Measurements from ENCODE around the gene RRAD. TPM values are rescaled to one million over a fixed set of nuclear protein-coding genes. Genes with fewer than 3 reads are reported as not detected.

The RRAD gene
- total RNA-seq, 1 donor from 2014 or later: not detected

DNA sequence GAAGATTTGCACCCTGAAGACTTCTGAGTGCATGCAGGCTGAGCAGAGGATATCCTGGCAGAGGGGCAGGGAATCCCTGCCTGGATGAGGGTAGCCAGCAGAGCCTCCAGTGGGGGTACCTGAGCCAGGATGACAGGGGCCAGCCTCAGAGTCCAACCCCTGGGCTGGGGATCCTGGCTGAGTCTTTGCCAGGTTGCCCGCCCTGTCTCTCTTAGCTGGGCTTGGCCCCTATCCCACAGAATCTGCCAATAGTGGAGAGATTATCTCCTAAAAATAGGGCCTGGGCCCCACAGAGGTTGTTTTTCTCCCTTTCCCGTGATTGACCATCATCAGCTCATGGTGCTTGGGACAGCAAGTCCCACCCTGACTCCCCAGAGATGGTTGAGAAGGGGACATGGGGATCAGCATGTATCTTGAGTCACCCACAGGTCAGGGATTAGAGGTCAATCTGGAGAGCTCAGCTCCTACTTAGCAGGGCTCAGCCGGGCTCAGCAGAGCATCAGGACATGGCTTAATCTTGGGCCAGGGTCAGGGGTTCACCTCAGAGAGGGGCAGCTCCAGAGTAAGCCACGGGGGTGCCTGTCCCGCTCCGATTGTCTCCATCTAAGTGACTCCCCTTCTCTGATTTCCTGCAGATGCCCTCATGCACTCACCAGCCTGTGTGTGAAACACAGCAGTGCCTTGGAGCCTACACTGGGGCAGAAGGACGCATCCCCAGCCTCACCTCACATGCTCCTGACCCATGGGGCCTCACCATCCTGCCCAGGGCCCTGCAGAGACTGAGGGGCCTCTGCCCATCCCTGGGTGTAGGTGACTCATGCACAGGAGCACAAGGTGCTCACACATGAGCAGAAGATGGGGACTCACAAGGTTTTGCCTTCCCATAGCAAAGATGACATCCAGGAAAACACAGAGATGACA is 18.2 kb downstream of the RRAD start:
- Mint-ChIP-seq H3K27me3 (ENCODE audit: unreplicated experiment) (peaks cover 12% of the 10 kb centered on the region), H3K9me3 (ENCODE audit: unreplicated experiment) (no peaks in the 10 kb centered on the region), H3K4me1 (ENCODE audit: unreplicated experiment) (peaks cover 2% of the 10 kb centered on the region), H3K27ac (ENCODE audit: unreplicated experiment) (no peak overlapping the region), H3K4me3 (ENCODE audit: unreplicated experiment) (no peak overlapping the region), H3K36me3 (ENCODE audit: low read depth, unreplicated experiment) (no peaks in the 10 kb centered on the region)
- DNase-seq (ENCODE audit: low spot score): no peak
- TF ChIP-seq, protein P1, sequence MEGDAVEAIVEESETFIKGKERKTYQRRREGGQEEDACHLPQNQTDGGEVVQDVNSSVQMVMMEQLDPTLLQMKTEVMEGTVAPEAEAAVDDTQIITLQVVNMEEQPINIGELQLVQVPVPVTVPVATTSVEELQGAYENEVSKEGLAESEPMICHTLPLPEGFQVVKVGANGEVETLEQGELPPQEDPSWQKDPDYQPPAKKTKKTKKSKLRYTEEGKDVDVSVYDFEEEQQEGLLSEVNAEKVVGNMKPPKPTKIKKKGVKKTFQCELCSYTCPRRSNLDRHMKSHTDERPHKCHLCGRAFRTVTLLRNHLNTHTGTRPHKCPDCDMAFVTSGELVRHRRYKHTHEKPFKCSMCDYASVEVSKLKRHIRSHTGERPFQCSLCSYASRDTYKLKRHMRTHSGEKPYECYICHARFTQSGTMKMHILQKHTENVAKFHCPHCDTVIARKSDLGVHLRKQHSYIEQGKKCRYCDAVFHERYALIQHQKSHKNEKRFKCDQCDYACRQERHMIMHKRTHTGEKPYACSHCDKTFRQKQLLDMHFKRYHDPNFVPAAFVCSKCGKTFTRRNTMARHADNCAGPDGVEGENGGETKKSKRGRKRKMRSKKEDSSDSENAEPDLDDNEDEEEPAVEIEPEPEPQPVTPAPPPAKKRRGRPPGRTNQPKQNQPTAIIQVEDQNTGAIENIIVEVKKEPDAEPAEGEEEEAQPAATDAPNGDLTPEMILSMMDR (IDR thresholded peaks at IDR 0.05; ENCODE audit: unreplicated experiment): no peak

DNA sequence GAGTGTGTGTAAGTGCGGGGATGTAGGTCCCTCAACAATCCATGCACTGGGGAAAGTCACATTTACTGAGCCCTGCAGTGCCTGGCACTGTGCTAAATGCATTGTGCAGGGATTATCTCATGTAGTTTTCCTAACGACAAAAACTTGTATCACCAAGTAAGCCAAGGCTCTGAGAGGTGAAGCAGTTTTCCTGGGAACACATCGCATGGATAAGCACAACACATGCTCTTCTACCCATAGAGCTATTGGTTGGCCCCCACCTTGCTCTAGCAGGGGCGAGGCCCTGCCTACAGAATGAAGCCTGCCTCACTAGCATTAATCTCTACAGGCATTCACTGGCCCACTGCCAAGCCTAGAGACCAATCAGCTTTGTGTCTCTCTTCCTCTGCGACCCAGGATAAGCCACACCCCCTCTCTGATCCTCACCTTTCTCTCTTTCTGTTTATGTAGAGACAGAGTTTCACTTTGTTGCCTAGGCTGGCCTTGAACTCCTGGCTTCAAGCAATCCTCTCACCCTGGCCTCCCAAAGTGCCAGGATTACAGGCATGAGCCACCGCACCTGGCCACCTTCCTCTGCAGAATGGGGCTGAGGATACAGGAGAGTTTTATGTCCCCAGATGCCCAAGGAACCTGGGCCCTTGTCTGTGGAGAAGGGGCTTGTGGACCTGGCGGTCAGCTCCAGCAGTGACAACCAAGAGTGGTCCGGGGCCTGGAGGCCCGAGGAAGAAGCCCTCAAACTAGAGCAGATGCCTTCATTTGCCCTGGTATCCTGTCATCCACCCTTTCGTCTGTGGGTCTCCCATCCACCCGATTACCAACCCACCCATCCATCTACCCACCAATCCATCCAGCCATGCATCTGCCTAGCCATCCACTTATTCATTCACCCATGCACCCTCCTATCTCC is 19.4 kb downstream of the RRAD start:
- no peaks in the 10 kb centered on the region for H3K36me3 Mint-ChIP-seq (ENCODE audit: low read depth, unreplicated experiment)
- H3K9me3 Mint-ChIP-seq (ENCODE audit: unreplicated experiment): no peaks in the 10 kb centered on the region
- no peak for DNase-seq (ENCODE audit: low spot score)
- no peak overlapping the region for H3K27ac Mint-ChIP-seq (ENCODE audit: unreplicated experiment)
- TF ChIP-seq, protein P1 (IDR thresholded peaks at IDR 0.05; ENCODE audit: unreplicated experiment): no peak
- peaks cover 12% of the 10 kb centered on the region for H3K27me3 Mint-ChIP-seq (ENCODE audit: unreplicated experiment)
- H3K4me3 Mint-ChIP-seq (ENCODE audit: unreplicated experiment): no peak overlapping the region
- H3K4me1 Mint-ChIP-seq (ENCODE audit: unreplicated experiment): peaks cover 2% of the 10 kb centered on the region

DNA sequence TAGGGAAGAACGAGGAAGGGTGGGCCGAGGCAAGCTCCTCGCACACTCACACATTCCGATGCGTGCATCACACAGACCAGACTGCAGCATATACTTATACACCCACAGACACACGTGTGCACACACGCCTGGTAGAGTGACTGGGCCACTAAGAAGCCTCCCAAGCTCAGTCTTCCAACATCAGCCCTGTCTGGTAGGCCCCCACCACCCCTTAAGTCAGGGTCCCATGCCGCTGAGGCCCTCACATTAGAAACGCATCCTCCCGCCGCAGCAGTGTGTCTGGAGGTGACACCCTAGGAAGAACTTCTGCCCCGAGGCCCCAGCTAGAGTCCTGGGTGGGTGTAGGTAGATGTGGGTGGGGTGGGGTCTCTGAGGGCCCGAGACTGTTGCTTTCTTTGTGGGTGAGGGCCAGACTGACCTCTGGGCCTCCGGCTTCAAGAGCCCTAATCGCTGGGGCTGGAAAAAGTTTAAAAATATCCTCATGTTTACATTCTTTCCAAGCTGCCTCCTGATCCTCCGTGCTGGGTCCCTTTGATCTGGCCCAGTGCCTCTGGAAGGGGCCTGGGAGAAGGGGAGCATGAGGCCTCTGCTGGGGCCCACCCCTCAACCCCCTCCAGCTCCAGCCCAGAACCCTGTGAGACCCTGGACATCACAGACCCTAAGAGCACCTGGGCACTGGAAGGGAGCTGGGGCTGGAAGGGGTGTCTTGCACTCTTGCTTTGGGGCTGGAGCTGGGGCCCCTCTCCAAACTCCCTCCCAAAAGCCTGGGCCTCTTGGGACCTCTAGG is 20.3 kb downstream of the RRAD start:
- H3K9me3 Mint-ChIP-seq (ENCODE audit: unreplicated experiment): no peaks in the 10 kb centered on the region
- TF ChIP-seq, protein P1 (IDR thresholded peaks at IDR 0.05; ENCODE audit: unreplicated experiment): no peak
- H3K36me3 Mint-ChIP-seq (ENCODE audit: low read depth, unreplicated experiment): no peaks in the 10 kb centered on the region
- H3K27me3 Mint-ChIP-seq (ENCODE audit: unreplicated experiment): peaks cover 15% of the 10 kb centered on the region
- peaks cover 2% of the 10 kb centered on the region for H3K4me1 Mint-ChIP-seq (ENCODE audit: unreplicated experiment)
- no peak overlapping the region for H3K27ac Mint-ChIP-seq (ENCODE audit: unreplicated experiment)
- H3K4me3 Mint-ChIP-seq (ENCODE audit: unreplicated experiment): no peak overlapping the region
- no peak for DNase-seq (ENCODE audit: low spot score)

DNA sequence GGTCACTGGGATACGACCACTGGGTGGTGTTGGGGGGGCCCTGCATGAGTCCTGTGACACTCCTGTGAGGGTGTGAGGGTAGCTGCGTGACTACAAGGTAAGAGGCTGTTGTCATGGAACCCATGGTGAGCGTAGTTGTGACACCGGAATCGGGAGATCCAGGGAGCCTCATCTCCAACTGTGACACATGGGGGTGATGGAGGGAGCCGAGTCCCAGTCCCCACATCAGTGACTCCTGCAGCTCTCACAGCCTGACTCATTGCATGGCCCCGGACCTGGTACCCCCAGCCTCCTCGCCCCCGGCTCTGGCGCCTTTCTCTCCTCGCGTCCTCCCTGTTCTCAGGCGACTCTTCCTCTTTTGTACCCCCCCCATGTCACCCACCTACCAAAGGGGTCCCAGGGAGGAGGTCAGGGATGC is 20.9 kb downstream of the RRAD start:
- TF ChIP-seq, protein P1 (IDR thresholded peaks at IDR 0.05; ENCODE audit: unreplicated experiment): no peak
- H3K36me3 Mint-ChIP-seq (ENCODE audit: low read depth, unreplicated experiment): no peaks in the 10 kb centered on the region
- H3K27ac Mint-ChIP-seq (ENCODE audit: unreplicated experiment): no peak overlapping the region
- peaks cover 2% of the 10 kb centered on the region for H3K4me1 Mint-ChIP-seq (ENCODE audit: unreplicated experiment)
- no peak for DNase-seq (ENCODE audit: low spot score)
- no peak overlapping the region for H3K4me3 Mint-ChIP-seq (ENCODE audit: unreplicated experiment)
- H3K9me3 Mint-ChIP-seq (ENCODE audit: unreplicated experiment): no peaks in the 10 kb centered on the region
- peaks cover 13% of the 10 kb centered on the region for H3K27me3 Mint-ChIP-seq (ENCODE audit: unreplicated experiment)
